CD4-positive, alpha-beta T cell treated with Interleukin-15 for 4 hours (primary cell): ENCODE data around the gene ADAMTS13.
"Not testable (repeated sequence)": the region's sequence is repeated elsewhere in the genome, so short reads cannot be mapped to it uniquely, and the experiment has no call there.

Experiments
- DNase-seq: peaks from one replicate; pipeline ENCODE4 v3.0.0-alpha.2; 2020; ENCODE audit warnings: low spot score

ADAMTS13 gene

DNA sequence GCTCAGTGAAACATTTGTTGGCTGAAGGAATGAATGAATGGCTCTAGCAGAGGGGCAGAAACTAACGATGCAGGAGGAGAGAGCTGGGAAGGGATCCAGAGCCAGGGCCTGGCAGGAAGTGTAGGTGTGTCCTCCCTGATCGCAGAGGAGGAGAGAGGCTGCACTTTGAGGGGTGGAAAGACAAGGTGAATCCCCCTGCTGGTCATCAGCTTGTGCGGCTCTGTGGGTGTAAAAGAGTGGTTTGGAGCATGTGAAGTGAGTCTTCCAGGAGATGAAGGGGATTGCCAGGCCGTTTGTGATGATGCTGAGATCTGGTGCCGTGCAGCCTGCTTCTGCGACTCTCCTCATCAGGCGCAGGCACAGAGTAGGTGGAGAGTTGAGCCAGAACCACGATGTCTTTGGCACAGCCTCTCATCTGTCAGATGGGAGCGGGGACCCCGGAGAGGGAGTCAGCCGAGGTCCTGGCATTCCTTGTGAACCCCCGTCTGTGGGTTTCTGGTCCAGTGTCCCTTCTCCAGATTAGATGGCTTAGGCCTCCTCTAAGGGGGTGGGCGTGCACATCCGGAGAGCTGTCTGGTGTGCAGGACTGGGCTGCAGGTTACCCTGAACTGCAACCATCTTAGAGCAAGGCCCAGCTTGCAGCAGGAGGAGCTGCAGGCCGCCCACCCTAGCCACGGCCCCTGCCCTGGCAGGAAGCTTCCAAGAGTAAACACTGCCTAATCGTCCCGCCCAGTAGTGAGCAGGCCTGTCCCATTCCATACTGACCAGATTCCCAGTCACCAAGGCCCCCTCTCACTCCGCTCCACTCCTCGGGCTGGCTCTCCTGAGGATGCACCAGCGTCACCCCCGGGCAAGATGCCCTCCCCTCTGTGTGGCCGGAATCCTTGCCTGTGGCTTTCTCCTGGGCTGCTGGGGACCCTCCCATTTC, at the start of gene ADAMTS13:
Gene ADAMTS13 (plus strand): TSS at position 753 of the 928 bp plus-strand sequence. CDS start 77 bp downstream, at position 830.
- peak; percentile 25 for DNase-seq

DNA sequence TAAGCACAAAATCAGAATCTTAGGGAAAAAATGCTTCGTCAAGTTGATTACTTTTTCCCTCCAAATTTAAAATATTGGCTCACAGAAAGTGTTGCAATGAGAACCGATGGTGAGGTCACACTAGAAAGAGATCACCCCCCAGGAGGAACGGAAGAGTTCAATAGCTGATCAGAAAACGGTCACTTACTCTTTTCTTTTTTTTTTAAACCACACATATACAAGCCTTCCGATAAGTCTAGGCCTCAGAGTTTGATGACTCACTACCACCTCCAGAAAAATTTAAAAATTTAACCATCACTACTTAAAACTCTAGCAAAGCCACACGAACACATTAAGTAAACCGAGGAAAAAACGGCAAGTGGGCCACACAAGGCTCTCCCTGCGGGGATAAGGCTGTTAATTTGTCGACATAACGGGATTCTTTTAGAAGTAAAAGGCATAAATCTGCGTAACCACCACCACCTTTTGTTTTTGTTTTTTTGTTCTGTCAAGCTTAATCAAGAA, 47.5 kb upstream of the ADAMTS13 start:
- peak; percentile 62 for DNase-seq

DNA sequence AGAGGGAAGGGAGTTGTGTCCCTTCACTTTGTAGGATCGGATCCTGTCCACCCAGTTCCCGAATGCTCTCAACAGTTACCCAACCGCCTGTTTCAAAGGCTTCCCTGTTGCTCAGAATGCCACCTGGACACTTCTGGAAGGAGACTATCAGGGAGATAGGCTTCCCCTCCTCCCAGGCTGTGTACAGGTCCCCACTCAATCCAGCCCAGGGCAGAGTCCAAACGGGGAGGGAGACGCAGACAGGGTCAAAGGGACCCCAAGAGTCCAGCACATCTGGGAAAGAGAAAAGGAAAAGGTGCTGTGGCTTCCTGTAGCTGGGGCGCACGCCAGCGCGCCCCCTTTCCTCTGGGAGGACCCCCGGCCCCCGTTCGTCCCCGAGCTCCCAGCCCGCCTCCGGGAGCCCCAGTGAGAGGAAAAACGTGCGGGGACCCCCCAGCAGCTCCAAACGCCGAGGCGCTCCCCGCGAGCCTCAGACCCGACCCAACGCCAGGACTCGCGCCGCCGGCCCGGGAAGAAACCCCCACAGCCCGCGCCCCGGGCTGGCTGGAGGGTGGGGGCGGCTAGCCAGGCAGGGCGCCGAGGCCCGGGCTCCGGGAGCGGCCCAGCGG, 46.9 kb upstream of the ADAMTS13 start:
- no peak for DNase-seq

DNA sequence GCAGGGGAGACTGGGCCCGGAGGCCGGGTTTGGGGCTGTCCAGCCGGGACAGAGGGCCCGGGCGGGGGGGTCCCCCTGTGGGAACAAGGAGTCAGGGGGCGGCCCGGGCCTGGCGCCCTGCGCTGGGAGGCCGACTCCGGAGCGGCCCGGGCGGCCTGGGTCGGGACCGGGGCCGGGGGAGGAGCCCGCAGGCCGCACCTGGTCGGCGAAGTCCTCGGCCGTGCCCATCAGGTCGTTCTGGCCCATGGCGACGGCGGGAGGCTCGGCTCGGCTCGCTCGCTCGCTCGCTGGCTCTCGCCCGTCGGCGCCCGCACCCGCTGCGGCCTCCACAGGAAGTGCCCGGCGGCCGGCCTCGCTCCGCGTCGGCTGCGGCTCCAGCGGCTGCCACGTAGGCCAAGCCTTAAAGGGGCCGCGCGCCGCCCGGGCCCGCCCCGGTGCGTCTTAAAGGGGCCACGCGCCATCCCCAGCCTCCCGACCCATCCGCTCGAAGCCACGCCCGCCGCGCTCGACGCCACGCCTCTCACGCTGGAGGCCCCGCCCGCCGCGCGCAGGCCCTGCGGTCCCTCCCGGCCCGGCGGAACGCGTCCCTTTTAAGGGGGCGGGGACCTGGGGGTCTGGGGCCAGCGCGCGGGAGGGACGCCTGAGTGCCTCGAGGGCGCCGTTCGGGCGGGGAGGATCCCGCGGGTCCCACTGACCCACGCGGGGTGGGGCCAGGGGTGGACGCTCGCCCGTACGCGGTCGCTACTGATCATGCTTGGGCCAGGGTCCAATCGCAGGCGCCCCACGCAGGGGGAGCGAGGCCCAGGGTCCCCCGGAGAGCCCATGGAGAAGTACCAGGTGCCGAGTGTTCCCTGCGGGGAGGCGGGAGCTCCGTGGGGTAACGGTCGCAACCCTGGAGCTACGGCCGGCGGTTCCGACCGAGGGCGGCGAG, 46.2 kb upstream of the ADAMTS13 start, which contains the start of the genes STKLD1 and SURF4:
Gene STKLD1 (plus strand): TSS at position 643 of the 931 bp plus-strand sequence. CDS start 108 bp downstream, at position 751.
Gene SURF4 (minus strand): TSS at position 337 of the 931 bp plus-strand sequence. CDS start 91 bp downstream, at position 246.
- DNase-seq = peak; percentile 95

DNA sequence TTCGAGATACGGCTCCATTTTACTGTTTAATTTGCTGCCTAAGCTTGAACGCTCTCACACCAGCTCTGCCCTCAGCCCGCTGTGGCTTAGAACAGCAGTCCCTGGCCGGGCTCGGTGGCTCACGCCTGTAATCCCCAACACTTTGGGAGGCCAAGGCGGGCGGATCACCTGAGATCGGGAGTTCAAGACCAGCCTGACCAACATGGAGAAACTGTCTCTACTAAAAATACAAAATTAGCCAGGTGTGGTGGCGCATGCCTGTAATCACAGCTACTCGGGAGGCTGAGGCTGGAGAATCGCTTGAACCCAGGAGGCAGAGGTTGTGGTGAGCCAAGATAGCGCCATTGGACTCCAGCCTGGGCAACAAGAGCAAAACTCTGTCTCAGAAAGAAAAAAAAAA, 44.9 kb upstream of the ADAMTS13 start:
- not testable (repeated sequence) for DNase-seq

DNA sequence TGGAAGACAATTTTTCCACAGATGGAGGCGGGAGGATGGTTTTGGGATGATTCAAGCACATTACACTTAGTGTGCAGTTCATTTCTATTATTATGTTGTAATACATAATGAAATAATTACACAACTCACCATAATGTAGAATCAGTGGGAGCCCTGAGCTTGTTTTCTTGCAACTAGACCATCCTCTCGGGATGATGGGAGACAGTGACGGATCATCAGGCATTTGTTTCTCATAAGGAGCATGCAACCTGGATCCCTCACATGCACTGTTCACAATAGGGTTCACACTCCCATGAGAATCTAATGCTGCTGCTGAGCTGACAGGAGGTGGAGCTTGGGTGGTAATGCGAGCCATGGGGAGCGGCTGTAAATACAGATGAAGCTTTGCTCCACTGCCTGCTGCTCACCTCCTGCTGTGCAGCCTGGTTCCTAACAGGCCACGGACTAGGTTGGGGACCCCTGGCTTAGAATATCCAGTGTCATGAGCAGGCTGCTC, 44.4 kb upstream of the ADAMTS13 start:
- no peak for DNase-seq

DNA sequence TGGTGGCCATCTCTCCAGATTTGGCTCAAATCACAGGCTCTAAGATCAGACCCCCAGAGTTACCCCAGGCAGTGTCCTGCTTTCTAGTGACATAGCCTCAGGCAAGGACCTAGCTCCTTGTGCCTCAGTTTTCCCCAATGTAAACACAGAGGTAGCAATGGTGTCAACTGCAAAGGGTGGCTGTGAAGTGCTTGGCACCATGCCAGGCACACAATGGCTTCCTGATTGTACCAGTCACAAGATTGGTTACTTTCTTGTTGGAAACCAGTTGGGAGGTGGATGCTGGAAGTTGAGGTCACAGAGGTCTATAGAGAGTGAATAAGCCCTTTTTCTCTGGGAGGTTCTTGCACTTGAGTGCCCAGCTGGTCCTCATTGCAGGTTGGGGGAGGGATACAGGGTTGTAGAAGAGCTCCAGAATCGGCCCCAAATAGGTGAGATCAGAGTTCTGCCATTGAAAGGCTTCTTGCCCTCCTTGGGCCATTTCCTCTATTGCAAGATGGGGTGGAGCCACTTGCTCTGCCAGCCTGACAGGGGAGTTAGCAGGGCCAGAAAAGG, 43.7 kb upstream of the ADAMTS13 start:
- DNase-seq = no peak

DNA sequence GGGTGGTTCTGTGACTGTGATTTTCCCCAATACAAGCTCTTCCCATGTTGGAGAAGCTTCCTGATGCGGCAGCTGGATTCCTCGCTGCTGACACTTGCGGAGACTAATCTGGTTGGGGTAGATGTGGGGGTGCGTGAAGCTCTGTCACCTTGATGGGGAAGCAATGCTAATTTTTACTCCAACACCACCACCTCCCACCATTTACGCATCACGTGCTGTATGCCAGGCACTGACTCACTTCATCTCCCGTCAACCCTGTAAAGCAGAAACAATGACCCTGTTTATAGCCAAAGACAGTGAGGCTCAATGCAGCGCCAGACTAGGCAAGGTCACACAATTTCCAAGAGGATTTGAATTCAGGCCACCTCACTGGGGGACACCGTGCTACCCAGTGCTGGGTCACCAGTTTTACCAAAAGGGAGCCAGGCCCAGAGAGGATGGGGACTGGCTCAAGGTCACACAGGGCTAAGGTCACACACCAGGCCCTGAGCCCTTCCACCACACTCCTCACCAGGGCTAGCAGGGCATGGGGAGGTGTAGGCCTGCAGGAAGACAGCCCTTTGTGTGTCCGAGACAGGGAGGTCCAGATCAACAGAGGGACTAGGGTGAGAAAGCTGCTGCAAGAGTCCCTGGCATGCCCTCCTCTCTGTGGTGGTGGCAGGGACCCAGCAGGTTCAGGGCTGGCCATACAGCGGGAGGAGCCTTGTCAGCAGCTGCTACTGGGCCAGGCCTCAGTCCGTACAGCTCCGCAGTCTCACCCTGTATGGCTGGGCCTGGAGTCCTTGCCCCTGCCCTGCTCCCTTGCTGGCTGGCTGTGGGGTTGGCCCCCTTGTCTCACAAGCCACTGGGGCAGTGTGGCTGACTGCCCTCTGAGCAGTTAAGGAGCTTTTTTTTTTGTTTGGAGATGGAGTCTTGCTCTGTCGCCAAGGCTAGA, 42.7 kb upstream of the ADAMTS13 start:
- DNase-seq = no peak

DNA sequence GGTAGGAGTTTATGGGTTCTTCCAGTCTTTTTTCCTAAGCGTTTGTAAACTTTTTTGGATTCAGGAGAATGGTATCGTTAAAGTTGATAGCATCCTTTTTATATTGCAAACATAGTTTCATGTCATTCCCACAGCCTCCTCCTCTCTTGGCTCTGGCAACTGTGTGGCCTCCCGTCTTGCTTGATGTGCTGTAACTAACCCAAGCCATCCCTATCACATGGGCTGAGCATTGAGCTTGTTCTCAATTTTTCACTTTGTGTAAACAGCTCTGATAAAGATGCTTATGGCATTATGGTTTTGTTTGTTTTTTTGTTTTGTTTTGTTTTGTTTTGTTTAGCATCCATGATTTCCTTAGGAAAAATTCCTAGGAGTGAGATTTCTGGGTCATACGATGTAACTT, 41.4 kb upstream of the ADAMTS13 start:
- DNase-seq = no peak

DNA sequence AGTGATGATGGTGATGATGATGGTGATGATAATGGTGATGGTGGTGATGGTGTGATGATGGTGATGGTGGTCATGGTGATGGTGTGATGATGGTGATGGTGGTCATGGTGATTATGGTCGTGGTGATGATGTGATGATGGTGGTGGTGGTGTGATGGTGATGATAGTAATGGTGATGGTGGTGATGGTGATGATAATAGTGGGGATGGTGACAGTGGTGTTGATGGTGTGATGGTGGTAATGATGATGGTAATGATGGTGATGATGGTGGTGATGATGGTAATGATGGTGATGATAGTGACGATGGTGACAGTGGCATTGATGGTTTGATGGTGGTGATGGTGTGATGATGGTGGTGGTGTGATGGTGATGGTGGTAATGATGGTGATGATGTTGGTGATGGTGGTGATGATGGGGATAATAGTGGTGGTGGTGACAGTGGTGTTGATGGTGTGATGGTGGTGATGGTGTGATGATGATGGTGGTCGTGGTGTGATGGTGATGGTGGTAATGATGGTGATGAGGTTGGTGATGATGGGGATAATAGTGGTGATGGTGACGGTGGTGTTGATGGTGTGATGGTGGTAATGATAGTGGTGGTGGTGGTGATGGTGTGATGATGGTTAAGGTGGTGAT, 39.5 kb upstream of the ADAMTS13 start:
- DNase-seq = no peak

DNA sequence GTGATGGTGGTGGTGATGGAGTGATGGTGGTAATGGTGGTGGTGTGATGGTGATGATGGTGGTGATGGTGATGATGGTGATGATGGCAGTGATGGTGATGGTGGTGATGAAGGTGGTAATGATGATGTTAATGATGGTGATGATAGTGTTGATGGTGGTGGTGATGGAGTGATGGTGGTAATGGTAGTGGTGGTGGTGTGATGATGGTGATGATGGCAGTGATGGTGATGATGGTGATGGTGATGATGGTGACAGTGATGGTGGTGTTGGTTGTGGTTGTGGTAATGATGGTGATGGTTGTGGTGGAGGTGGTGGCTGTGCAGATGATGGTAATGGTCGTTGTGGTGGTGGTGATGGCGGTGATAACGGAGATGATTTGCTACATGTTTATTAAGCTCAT, 38.7 kb upstream of the ADAMTS13 start:
- DNase-seq = no peak

DNA sequence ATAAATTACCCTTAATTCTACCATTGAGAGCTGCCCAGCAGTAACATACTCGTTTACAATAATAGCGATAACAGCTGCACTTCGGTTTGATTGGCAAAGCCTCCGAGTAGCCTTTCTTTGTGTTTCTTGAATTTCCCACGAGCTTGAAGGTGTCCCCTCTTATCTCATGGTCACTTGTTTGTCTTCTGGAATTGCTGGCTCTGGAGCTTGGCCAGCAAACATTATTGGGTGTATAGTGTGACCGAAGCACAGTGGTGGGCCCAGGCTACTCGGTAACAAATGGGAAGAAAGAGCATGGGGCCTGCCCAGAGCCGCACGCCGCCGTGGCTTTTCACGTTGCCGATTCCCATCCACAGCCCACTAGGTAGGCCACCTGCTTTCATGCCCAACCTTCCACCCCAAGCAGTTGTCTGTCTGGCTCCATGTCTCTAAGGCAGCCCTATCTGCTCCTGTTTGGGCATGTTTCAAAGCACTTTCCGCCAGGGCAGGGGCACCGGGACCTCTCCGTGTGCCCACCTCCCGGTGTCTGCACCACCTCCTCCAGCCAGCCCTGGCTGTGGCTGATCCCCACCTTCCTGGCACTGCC, 37.3 kb upstream of the ADAMTS13 start:
- no peak for DNase-seq

DNA sequence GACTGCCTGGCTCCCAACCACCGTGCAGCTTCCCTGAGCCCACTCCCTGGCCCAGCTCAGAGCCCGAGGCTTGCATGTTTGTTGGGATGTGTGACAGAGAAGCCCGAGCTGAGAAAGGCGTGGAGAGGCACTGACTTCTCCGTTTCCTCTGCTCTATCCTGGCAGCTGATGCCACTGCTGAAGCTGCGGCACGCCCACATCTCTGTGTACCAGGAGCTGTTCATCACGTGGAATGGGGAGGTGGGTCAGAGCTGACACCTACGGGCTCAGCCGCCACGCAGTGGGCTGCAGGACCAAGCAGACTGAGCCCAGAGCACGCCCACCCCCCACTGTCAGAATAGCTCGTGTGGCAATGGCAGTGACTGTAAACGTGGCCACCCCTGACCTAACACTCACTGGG, 36.7 kb upstream of the ADAMTS13 start:
- DNase-seq = no peak

DNA sequence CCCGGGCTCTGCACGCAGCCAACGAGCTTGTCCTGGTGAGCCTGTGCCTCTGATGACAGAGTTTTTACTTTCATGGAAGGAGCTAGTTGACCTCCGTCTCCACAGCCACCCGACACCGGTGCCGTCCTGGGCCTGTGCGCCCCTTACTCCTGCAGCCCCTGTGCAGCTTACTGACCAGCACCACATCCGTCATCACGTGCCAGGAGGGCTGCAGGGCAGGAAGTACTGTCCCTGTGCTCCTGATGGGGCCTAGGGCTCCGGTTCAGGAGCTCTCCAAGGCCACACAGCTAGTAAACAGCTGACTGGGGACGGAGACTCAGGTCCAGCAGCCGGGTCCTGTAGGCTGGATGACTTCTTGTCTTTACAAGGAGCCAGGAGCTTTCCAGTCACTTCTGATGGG, 35.8 kb upstream of the ADAMTS13 start:
- DNase-seq = no peak

DNA sequence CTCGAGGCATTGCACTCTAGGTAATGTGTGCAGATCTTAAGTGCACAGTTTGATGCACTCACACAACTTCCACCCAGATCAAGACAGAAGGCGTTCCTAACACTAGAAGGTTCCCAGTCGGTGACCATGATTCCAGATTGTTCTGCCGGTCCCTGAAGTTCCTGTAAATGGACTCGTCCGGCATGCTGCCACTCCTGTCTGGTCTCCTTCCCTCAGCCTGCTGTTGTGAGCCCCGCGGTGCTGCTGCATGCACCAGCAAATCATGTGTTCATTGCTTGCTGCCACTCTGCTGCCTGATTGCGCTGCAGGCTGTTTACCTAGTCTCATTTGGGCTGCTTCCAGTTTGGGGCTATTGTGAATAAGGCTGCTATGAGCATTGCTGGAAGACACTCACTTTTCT, 34.5 kb upstream of the ADAMTS13 start:
- DNase-seq = no peak

DNA sequence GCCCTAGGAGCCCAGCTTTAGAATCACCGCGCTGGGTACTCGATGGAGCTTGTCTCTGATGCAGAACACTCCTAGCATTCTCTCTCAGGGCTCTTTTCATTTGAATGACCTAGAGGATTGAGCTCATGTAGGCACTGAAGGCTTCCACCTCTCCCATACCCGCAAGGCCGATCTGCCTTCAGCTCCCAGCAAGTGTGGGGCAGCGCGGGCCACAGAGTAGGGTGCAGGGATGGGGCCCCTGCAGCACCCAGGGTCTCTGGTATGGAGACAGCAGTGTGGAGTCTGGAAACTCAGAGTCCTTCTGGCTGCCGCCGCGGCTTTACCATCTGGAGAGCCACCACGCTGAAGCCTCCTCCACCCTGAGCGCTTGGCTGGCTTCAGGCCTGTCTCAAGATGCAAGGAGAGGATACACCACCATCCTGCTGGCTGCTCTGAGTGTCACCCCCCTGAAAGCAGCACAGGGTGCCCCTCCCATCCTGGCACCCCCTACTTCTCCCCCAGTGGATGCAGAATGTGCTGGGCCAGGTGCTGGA, 33.1 kb upstream of the ADAMTS13 start:
- no peak for DNase-seq

DNA sequence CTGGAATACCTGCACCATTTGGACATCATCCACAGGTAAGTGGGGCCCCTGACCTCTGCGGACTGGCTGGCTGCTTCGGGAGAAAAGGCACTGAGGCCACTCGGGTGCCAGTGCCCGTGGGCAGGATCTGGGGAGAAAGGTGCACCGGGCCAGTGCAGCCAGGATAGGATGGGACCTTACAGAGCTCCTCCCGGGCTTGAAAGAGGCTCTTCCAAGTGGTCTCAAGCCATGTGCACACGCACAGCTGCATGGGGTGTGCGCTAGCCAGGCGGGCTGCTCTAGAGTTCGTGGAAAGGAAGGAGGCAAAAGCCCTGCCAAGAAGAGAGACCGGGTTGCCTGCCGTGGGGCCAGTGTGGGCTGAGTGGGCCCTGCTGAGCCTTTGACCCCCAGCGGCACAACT, 32.6 kb upstream of the ADAMTS13 start:
- DNase-seq = no peak

DNA sequence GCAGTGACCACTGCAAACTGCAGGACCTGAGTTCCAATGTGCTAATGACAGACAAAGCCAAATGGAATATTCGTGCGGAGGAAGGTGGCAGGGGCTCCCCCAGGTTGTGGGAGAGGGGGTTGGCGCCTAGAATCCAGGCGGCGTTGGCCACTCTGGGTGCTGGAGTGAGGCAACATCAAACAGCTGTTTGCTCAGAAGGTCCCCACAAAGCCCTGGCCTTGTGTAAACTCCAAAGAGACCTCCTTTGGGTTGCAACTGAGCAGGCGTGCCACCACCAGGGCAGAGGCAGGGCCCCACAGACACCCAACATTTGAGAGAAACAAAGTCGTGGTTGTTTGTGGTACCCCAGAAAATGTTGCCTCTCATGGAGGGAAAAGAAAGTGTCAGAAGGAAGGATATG, 31.5 kb upstream of the ADAMTS13 start:
- DNase-seq = no peak

DNA sequence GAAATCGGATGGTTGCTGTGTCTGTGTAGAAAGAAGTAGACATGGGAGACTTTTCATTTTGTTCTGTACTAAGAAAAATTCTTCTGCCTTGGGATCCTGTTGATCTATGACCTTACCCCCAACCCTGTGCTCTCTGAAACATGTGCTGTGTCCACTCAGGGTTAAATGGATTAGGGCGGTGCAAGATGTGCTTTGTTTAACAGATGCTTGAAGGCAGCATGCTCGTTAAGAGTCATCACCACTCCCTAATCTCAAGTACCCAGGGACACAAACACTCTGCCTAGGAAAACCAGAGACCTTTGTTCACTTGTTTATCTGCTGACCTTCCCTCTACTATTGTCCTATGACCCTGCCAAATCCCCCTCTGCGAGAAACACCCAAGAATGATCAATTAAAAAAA, 30.7 kb upstream of the ADAMTS13 start:
- DNase-seq = not testable (repeated sequence)
